ENCODE measurements around the gene CEP112.
"Not testable (repeated sequence)": the region's sequence is repeated elsewhere in the genome, so short reads cannot be mapped to it uniquely, and the experiment has no call there.

The CEP112 gene

DNA sequence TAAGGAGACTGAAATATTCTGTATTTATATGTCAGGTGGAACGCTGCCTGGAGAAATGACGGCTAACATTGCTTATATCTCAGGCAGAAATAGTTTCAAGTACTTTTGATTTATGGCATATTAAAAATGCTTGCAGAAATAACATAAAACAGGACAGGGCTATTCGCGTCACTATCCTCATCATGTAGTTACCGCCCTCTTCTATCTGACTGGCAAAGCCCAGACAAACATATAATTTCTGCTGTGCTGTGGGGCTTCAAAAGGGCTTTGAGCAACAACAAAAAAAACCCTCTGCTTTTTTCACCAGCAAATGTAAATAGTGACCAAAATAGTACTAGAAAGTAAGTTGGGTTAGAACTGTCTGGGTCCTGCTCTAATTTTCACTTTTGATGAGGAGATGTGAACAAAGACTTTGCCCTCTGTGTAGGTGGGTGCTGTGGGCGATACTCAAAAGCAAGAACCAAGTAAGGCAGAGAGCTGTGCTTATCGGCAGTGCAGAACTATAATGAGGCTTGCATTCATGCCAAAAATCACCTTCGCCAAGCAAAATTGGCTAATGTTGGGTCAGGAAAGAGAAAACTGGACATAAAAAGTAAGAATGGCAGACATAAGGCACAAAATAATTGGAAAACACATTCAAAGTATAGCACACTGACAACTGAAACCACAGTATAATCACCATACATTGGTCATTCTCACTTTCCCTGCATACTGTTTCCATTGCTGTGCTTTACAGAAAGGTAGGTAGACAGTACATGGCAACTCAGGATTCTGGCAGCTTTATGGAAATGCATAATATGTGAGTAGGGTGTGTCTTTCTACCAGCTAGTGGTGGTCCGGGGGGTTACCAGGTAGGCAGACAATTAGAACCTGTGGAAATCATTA is 479.3 kb downstream of the CEP112 start:
- DNase-seq: no peak

DNA sequence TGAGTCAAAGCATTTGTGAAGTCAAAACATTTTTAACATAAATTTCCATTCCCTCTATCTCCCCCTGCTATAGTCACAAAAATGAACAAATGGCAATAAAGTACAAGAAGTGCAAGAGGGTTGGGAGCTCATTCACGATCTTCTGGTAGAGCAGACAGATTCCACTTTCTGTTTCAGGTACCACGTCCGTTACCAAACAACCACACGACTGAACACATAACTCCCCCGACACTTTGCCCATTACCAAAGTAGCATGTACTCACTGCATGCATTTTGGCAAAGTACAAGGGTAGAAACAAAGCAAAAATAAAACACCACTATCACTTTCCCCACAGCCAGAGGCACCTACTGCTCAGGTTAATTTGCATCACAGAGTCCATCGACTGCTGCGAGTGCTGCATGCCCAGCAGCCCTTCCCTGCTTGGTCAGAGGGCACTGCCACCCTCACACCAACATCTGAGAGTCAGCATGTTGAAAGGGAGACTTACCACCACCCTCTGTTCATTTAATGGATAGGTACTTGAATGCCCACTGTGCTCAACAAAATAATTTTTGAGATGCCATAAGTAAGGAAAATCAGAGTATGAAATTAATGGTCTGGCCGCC is 480.2 kb downstream of the CEP112 start:
- no peak for DNase-seq

DNA sequence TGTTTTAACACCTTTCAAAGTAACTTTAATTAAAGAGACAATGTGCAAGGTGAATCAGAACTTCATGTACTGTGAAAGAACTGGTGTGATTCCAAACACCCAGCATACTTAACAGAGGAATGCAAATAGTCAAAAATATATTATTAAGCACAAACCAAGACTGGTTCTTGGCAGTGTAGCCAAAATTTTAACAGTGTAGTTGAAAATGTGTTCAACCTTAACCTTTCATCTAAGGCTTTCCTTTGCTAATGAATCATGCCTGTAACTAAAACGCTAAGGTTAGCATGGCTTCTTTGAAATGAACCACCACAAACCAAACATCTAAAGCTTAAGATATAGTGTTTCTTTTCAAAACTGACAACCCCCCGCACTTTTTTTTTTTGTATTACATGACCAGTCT is 484.2 kb downstream of the CEP112 start:
- no peak for DNase-seq

DNA sequence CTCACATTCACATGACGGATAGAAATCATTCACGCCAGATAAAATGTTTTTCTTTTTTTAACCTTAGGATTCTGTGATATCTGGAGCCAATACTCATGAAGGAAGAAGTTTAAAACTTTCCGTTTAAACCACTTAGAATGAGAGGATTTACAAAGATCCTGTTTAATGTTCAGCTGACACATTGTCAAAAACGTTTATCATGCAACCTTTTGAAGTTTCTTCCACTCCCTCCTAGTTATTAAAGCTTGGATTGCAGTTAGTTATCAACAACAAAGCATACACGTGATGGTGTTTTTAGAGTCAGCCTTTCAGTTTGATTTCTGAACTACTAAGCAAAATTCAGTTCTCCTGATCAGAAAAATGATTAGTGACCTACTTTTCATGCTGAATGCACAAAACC is 487.2 kb downstream of the CEP112 start:
- DNase-seq: no peak

DNA sequence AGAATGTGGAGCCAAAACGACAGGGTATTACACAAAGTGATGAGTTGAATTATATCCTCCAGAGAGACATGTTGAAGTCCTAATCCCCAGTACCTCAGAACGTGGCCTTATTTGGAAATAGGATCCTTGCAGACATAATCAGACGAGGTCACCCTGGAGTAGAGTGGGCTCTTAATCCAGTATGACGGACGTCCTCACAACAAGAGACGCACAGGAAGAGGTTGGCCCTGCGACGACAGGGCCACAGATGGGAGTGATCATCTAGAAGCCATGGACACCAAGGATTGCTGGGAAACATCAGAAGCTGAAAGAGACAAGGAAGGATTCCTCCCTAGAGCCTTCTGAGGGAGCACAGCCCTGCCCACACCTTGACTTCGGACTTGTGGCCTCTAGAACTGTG is 488.0 kb downstream of the CEP112 start:
- no peak for DNase-seq

DNA sequence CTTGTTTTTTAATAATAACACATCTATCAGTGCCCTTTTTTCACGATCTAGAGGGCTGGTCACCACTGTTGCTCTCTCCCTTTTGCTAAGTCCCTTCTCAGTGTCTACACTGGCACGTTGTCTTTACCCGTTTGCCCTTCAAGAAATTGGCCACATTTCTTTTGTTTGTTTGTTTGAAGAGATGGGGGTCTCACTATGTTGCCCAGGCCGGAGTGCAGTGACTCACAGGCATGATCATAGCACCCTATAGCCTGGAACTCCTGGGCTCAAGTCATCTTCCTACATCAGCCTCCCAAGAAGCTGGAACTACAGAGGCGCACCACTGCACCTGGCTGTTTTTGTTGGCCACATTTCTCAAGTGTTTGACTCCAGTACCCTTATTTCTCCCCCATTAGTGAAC is 492.5 kb downstream of the CEP112 start:
- DNase-seq: no peak

DNA sequence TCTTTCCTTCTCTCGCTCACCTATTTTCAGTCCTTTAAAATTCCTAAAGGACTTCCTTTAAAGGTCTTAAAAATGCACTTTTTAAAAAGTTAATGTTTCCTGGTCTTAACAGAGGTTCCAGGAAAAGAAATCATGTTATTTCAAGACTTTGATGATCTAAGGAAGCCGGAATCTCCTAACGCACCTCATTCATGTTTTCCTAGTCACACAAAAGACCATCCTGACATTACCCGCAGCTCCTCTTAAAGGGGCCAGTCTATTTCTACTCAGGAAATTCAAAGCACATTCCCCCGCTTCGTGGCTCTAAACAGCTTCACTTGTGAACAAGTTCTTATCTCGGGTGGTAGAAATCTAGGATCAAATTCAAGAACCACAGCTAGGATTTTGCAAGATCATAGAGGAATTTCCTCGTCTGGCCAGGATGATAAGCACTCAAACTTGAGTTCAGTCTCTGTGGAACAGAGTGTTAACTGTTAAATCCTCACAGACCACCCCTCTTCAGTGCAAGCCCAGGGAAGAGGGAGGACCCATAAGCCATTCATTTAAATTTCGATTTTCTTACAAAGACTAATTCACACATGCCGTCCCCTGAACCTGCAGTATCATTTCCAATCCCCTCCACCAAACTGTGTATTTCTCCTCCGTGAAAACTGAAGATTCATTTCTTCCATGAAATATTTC is 493.4 kb downstream of the CEP112 start:
- no peak for DNase-seq

DNA sequence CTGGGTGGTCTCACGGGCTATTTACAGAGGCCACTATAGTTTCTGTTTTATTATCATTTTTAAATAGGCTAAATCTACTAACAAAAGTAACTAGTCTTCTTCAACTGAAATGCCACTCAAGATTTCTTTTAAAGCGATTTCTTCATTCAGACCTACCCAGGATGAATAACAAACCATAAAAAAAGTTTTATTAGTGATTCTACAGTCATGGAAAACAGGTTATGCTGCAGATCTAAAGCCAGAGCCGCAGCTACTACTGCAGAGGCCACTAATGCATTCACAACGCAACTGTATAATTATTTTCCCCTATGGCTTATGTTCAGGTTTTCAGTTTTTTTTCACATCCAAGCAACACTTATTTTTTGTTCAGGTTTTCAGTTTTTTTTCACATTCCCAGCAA is 494.3 kb downstream of the CEP112 start:
- DNase-seq: no peak

DNA sequence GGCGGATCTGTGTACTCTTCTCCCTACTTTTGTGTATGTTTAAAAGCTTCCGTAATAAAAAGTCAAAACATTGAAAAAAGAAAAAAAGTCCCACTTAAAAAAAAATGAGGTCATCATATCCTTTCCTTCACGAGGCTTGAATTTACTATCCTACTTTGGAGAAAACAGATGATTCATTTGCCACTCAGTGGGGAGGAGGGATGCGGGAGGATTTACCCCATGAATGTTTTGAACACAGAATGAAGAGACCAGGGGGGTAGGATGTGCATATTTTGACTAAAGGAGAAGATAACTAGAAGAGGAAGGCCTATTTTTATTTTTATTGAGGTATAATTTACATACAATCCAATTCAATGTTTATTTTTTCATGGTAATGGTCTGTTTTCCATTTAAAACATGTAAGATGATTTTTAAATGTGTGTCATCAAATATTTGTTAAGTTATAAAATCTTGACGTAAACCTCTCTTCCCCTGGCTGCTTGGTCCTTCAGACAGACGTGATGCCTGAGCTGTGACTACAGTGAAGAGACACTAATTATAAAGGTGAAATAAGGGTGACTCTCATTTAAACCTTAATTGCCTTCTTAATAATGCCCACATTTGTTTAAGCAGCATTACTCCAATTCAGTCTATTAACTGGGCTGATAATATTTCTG is 495.1 kb downstream of the CEP112 start:
- DNase-seq: no peak

DNA sequence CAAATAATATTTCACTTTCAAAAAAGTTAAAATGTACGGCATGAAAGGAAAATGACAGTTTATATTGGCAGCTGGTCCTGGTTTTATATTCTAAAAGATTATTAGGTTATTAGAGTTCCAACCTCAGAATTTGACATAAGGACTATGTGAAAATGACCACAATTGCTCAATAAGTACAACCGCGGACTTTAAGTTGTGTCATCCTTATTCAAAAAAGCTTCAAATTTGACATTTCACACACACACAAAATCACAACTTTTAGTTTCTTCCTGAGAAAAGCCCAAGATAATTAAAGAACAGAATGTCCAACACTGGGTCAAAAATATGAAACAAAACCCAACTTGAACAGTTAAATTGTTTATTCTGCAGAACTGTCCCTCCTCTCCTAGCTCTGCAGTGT is 497.3 kb downstream of the CEP112 start:
- DNase-seq: no peak

DNA sequence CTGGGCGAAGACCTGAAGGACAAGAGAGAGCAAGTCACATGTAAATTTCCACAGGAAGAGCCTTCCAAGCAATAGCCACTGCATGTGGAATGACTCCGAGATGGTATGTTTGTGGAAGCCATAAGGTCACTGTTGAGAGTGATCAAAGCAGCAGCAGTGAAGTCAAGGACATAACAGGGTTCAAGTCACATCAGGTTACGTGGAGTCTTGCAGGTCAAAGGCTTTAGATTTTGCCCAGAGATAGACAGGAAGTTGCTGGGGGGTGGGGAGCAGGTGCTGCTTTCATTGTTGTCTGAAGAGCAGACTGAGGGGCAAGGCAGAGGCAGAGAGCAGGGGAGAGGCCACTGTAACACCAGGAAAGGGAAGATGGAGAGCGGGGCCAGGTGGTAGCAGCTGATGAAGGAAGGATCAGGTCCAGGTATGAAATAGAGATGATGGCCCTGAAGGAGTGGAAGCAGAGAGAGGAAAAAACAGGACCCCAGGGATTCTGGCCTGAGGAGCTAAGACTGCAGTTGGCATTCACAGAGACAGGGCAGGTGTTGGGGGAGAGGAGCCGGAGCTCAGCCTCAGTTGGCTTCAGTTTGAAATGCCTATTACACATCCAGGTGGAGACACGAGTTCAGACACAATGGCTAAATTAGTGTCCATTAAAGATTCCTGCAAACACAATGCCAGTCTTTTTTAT is 501.2 kb downstream of the CEP112 start:
- DNase-seq: no peak

DNA sequence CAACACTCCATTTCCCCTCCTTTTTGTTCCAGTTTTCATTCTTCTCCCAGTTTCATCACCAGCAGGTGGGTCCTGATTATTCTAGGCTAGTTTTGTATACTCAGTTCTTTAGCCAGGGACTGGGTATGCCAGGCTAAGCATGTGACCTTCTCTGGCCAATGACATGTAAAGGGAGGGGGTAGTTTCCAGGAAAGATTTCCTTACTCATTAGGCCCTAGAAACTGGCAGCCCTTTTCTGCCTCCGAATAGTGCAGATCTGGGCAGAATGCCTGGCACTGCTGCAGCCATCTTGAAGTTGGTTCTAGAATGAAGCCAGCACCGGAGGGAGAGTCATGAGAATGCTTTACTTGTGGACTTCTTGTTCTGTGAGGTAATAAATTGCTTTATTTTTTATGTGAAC is 503.6 kb downstream of the CEP112 start:
- DNase-seq: no peak

DNA sequence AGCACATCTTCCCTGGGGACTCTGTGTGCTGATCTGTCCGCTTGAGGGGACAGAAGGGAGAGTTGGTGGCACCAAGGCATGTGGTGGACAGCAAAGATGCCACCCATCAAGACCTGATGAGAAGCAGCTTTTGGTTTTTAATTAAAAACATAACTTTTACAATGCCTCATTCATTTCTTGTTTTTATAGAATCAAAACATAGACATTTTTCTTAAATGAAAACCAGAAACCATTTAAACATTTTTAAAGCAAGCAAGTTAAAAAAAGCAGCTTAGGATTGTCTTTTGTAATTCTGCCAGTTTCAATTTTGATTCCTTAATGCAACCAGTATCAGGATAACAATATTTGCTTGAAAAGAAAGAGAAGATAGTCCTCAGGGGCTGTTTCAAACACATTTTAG is 506.8 kb downstream of the CEP112 start:
- DNase-seq: no peak

DNA sequence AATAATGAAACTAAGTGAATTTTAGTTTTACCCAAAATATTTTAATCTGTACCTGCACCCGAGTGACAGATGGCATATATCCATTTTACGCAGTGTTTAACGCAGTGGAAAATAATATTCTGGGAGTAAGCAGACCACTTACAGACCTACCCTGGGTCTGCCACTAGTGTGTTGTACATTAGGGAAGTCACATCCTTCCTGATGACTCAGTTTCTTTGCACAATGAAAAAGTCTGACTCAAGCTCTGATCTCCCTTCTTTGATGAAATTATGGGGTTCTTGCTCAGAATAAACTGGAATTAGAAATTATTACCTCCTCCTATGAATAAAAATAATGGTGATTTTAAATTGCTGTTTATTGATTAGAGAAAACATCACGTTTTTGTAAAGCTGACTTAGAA is 507.3 kb downstream of the CEP112 start:
- no peak for DNase-seq

DNA sequence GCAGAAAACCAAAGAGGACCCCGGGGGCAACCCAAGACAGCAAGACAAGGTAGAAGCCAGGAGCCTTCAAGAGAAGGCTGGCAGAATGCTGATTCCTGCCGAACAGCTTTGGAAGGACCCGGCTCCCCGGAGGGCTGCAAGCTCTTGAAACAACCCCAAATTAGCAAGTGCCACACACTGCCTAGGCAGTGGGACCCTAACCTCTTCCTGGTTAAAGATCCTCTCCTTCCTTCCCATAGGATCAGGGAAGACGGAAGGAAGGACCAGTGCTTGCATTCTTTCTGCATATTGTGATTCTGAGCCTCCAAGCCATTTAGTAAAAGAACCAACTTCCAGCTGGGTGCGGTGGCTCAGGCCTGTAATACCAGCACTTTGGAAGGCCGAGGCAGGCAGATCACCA is 508.5 kb downstream of the CEP112 start:
- DNase-seq: no peak

DNA sequence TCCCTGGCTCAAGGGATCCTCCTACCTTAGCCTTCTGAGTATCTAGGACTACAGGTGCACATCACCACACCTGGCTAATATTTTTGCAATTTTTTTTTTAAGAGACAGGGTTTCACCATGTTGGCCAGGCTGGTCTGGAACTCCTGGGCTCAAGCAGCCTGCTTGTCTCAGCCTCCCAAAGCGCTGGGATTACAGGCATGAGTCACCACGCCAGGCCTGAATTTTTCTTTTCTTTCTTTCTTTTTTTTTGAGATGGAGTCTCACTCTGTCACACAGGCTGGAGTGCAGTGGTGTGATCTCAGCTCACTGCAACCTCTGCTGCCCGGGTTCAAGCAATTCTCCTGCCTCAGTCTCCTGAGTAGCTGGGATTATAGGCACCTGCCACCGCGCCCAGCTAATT is 510.2 kb downstream of the CEP112 start:
- DNase-seq: not testable (repeated sequence)

DNA sequence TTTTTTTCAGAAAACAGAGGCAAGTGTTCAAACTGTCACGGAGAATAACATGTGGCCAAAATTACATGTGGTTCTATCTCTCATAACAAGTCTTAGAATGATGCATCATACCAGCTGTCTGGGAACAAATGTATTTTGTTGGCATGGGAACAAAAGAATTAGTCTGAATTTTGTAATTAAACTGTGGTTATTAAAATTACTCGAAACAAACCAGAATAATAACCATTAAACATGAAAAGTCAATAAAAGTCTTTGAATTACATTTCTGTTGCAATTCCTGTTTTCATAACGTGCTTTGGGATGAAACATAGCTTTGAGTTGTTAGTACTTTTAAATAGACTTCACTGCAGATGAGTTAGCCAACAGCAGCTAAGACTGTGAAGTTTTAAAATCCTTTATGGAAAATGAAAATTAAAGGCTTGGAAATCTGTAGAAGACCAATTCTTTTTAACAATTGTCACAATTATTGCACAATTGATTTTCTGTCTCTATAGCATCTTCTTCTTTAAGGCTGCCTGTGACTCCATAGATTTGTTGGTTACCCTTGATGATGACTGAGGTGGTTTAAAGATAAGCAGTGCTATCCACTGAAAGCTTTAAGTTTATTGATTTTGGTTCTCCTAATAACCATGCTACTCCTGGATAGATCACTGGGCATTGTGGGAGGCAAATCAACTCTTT is 512.6 kb downstream of the CEP112 start:
- no peak for DNase-seq

DNA sequence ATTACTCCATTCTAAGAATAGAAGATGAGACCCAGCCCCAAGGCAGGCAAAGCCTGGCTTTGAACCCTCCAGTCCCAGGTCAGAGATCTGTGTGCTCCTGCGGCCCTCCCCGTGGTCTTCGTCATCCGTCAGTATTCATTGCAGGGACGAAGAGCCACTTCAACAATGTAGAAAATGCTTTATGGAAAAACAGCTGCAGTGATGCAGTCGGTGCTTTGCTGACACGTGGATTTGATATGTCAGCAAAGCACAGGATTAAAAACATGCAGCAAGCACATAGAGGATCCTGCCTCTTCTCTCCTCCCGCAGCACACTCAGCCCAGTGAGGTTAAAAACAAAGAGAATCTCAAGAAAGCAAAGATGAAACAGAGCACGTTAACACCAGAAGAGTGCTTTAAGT is 513.4 kb downstream of the CEP112 start:
- no peak for DNase-seq

DNA sequence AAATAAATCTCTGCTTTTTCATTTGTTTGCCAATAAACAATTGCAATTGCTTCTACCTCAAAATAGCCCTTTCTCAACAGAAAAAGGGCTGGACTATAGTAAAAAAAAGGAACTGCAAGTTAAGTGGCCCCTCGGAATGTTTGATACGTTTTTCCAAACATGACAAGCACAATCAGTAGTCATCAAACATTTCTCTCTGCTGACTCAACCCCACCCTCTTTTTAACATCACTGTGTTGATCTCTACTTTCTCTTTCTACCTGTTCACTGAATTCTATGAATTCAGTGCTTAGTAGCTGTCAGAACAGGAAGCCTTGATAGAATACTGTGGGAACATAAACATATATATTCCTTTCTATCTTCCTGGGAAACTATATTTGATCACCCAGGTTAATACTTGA is 514.0 kb downstream of the CEP112 start:
- DNase-seq: no peak

DNA sequence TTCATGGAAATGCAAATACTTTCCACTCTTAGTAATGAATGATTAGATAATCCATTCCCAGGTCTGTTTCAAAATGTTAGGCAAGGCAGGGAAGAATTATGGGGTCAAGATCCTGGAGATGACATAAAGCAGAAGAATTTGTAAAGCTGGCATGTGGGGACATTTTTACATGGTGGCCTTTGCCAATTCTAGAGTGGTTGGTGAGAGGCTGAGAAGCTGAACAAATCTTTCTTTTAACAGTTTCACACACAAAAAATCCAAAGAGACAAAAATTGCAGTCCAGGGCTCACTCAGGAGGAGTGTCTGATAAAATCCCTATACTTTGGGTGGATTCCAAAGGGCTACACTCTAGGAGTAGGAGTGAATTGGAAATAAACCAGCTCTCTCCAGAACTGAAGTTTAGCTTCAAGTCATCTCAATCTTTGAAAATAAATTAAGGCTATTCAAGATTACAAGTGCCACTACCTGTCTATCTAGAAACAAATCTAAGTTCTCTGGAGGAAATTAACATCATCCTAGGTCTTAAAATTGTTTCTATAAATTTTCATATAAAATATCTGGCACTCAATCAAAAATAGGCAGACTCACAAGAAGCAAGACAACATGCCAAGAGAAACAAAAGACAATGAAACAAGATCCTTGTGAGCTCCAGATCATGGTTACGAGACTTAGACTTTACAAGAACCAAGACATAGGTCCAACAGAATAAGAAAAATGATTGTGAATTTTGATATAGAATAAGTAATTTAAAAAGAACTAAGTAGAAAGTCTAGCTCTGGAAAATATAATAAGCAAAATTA is 517.5 kb downstream of the CEP112 start:
- DNase-seq: no peak

DNA sequence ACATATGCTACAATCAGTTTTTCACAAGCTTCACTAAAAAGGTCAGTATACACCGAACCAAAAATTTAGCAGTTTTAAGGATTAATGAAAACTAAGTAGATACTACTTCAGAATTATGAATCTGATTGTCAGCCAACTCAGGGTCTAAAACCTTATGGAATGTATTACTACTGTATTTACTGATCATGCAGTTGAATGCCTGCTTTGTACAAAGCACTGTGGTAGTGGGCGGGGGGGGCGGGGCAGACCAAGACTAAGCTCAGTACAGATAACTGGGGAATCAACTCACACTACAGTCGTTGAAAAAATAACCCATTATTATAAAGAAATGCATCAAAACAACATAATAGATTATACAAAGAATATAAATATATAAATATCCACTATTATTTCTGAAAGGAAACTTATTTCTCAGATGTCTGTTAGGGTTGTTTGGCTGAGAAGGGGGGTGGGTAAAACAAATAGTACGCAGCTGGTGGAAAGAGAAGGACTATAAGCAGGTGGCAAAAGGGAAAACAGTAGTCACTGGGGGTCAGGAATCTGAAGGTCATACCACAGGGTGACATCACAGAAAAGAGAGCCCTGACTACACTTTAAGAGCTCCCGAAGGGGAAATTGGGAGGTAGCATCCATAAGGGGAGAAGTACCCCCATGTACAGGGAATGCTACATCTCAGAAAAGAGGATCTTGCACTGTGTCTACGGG is 521.1 kb downstream of the CEP112 start:
- DNase-seq: no peak
